ENCODE results near the gene IRX1. TPM values are rescaled to one million over a fixed set of nuclear protein-coding genes. Genes with fewer than 3 reads are reported as not detected.

IRX1 gene
- total and polyA plus RNA-seq, 7 donors: not detected

DNA sequence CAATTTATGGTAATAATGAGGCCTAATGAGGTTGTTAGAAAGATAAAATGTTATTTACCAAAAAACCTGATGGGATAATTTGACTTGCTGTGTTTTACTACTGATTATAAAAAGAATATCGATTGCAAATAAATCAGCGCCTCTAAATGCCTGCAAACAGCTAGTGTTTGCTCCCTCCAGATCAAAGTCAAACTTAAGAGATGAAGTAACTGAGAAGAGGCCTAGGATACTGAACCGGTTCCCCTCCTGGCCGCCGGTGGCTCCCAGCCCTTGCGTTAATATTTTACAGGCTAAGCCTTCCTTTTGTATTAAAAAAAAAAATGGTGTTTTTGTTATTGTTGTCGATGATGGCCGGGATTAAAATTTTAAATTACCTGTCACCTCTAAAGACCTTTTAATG lies 2.6 kb downstream of the IRX1 start:
- Histone ChIP-seq H3K36me3 (no peaks in the 10 kb centered on the region), H3K4me3 (no peak overlapping the region), H3K9me3 (no peaks in the 10 kb centered on the region), H3K27me3 (peaks cover 66 to 100% (median 93%) of the 10 kb centered on the region in 3 donors), H3K27ac (no peak overlapping the region), H3K4me1 (peaks cover 0 to 66% (median 49%) of the 10 kb centered on the region in 4 donors)
- intact Hi-C loops (cut with DNase I): no loop called here
- DNase-seq: no peak
- TF ChIP-seq, protein P1, sequence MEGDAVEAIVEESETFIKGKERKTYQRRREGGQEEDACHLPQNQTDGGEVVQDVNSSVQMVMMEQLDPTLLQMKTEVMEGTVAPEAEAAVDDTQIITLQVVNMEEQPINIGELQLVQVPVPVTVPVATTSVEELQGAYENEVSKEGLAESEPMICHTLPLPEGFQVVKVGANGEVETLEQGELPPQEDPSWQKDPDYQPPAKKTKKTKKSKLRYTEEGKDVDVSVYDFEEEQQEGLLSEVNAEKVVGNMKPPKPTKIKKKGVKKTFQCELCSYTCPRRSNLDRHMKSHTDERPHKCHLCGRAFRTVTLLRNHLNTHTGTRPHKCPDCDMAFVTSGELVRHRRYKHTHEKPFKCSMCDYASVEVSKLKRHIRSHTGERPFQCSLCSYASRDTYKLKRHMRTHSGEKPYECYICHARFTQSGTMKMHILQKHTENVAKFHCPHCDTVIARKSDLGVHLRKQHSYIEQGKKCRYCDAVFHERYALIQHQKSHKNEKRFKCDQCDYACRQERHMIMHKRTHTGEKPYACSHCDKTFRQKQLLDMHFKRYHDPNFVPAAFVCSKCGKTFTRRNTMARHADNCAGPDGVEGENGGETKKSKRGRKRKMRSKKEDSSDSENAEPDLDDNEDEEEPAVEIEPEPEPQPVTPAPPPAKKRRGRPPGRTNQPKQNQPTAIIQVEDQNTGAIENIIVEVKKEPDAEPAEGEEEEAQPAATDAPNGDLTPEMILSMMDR (IDR thresholded peaks at IDR 0.05): no peak
- TF ChIP-seq POLR2AphosphoS5 (IDR thresholded peaks at IDR 0.05) (no peak), POLR2A (IDR thresholded peaks at IDR 0.05) (no peak), EP300 (IDR thresholded peaks at IDR 0.05) (no peak)
- 12 to 16% methylated on average over 8 of the region's 8 CpGs for WGBS, 2 donors

DNA sequence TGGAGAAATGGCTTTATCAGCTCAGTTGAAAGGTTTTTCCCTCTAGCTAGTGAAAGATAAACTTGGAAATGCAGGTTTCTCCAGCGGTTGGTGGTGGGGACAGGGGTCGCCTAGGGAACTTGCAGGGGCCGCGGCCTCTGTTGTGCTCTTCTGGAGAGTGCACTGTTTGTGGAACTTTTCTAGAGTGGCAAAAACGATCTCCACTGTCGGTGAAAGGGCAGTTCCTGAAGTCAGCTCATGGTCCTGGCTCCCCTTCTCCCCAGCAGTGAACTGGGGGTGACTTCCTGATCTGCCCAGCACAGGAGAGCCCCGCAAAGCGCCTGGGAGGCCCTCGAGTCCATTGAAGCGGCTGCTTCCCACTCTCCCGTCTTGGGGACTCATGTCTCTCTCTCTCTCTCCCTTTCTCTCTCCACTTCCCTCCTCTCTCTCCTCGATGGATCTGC lies 3.2 kb downstream of the IRX1 start:
- peaks cover 0 to 66% (median 49%) of the 10 kb centered on the region in 4 donors for H3K4me1 ChIP-seq
- H3K9me3 ChIP-seq: no peaks in the 10 kb centered on the region
- TF ChIP-seq, protein P1 (IDR thresholded peaks at IDR 0.05): no peak
- TF ChIP-seq EP300 (IDR thresholded peaks at IDR 0.05) (no peak), POLR2AphosphoS5 (IDR thresholded peaks at IDR 0.05) (no peak), POLR2A (IDR thresholded peaks at IDR 0.05) (no peak)
- WGBS, 2 donors: 7 to 11% methylated on average over 12 of the region's 12 CpGs
- H3K27me3 ChIP-seq: peaks cover 66 to 100% (median 95%) of the 10 kb centered on the region in 3 donors
- H3K4me3 ChIP-seq: no peak overlapping the region
- intact Hi-C loops (cut with DNase I): no loop called here
- H3K27ac ChIP-seq: no peak overlapping the region
- H3K36me3 ChIP-seq: no peaks in the 10 kb centered on the region
- no peak for DNase-seq

DNA sequence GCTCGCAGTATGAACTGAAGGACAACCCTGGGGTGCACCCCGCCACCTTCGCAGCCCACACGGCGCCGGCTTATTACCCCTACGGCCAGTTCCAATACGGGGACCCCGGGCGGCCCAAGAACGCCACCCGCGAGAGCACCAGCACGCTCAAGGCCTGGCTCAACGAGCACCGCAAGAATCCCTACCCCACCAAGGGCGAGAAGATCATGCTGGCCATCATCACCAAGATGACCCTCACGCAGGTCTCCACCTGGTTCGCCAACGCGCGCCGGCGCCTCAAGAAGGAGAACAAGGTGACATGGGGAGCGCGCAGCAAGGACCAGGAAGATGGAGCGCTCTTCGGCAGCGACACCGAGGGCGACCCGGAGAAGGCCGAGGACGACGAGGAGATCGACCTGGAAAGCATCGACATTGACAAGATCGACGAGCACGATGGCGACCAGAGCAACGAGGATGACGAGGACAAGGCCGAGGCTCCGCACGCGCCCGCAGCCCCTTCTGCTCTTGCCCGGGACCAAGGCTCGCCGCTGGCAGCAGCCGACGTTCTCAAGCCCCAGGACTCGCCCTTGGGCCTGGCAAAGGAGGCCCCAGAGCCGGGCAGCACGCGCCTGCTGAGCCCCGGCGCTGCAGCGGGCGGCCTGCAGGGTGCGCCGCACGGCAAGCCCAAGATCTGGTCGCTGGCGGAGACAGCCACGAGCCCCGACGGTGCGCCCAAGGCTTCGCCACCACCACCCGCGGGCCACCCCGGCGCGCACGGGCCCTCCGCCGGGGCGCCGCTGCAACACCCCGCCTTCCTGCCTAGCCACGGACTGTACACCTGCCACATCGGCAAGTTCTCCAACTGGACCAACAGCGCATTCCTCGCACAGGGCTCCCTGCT lies 3.8 kb downstream of the IRX1 start:
- intact Hi-C loops (cut with DNase I): no loop called here

DNA sequence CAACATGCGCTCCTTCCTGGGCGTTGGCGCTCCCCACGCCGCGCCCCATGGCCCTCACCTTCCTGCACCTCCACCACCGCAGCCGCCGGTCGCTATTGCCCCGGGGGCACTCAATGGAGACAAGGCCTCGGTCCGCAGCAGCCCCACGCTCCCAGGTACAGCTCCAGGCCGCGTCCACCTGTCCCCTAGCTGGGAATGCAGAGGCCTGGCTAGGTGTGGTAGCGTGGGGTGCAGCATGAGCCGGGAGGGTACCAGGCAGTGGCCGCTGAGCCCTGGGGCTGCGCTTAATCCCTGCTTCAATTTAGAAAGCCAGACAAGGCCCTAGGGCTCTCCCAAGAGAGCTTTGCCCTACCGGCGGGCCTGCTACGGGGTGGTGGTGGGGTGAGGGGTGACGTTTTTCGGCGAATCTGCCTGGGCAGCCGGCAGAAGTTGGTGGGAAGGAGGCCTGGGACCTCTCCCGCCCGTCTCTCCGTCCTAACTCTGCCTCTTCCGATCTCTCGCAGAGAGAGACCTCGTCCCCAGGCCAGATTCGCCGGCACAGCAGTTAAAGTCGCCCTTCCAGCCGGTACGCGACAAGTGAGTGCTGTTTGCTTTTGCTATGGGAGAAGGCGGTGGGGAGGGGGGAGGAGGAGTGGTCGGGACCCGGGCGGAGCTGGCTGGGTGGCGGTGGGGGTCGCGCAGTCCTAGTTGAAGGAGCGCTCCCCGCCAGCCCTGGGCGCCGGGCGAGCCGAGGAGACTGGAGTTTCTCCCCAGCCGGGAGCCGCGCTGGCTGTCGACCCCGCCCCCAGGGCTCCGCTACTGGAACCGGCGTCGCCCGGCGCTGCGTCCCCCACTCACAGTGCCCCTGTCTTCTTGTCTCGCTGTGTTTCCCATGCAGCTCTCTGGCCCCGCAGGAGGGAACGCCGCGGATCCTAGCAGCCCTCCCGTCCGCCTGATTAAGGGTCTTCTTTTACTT lies 4.8 kb downstream of the IRX1 start:
- H3K27ac ChIP-seq: no peak overlapping the region
- no peaks in the 10 kb centered on the region for H3K36me3 ChIP-seq
- peak overlapping the region in 1 of 4 donors; percentile 21 for H3K4me3 ChIP-seq
- H3K9me3 ChIP-seq: no peaks in the 10 kb centered on the region
- H3K27me3 ChIP-seq: peaks cover 52 to 100% (median 94%) of the 10 kb centered on the region in 3 donors
- no peak for DNase-seq
- 5 to 19% methylated on average over 71 of the region's 71 CpGs for WGBS, 2 donors
- intact Hi-C loops (cut with DNase I): no loop called here
- H3K4me1 ChIP-seq: peaks cover 0 to 50% (median 34%) of the 10 kb centered on the region in 4 donors
- TF ChIP-seq EP300 (IDR thresholded peaks at IDR 0.05) (no peak), POLR2AphosphoS5 (IDR thresholded peaks at IDR 0.05) (no peak), POLR2A (IDR thresholded peaks at IDR 0.05) (no peak)
- TF ChIP-seq, protein P1 (IDR thresholded peaks at IDR 0.05): no peak

More for the DNA sequence above, 3.8 kb downstream of the IRX1 start:
- no peak for DNase-seq
- Histone ChIP-seq H3K27ac (no peak overlapping the region), H3K4me3 (no peak overlapping the region), H3K4me1 (peaks cover 0 to 60% (median 43%) of the 10 kb centered on the region in 4 donors), H3K36me3 (no peaks in the 10 kb centered on the region), H3K9me3 (no peaks in the 10 kb centered on the region), H3K27me3 (peaks cover 60 to 100% (median 94%) of the 10 kb centered on the region in 3 donors)
- no peak for TF ChIP-seq POLR2AphosphoS5 (IDR thresholded peaks at IDR 0.05)
- TF ChIP-seq EP300 (IDR thresholded peaks at IDR 0.05): no peak
- 9 to 37% methylated on average over 86 of the region's 86 CpGs for WGBS, 2 donors

All from sigmoid colon (tissue), 7 donors.